GM12864 (cell line): ENCODE data around the gene ZNF598.
A peak's percentile ranks its signal among the peaks of the same experiment; 100 is the strongest.
"Not testable (repeated sequence)": the region's sequence is repeated elsewhere in the genome, so short reads cannot be mapped to it uniquely, and the experiment has no call there.

Source experiments
- DNase-seq: peaks from one replicate; pipeline ENCODE4 v3.0.0-alpha.2; 2011; ENCODE audit warnings: low read depth
- H3K4me3 ChIP-seq: 2 replicates; pipeline ENCODE4 v1.5.1; 2011; ENCODE audit warnings: mild to moderate bottlenecking, low read depth, low read length, control low read depth
- CTCF ChIP-seq: IDR thresholded peaks from 2 replicates; pipeline ENCODE4 v1.5.1; 2011; ENCODE audit warnings: low read depth, mild to moderate bottlenecking, moderate library complexity, low read length, control low read depth, inconsistent platforms; ENCODE audit errors: missing control alignments

The ZNF598 gene

DNA sequence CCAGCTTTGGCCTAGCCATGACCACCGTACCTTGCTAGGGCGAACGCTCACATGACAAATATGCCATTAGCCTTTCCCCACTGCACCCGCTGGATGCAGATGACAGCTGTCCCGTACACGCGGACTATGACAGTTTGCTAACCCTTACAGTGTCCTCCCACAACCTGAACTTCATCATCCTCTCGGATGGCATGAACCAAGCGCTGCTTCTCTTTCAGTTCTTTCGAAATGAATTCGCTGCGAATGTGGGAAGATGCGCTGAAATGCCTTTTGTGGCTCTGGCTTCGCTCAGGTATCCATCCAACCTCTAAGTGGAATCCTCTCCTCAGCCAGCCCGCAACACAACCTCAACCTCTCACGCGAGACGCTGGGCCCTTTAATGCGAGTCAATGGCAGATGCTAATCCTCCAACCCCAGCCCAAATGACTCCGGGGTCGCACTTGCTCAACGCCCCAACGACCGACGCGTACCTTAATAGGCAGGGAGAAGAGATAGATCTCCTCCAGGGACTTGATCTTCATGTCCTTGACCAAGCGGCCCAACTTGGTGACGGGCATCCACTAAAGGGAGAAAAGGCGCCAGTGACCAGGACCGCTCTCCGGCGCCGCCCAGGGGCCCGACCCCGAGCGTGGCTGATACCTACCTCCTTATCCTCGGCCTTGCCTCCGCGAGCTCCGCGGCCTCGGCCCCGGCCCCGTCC is 45.7 kb downstream of the ZNF598 start:
- peak; percentile 27 for TF ChIP-seq CTCF
- peak overlapping the region; percentile 72 for H3K4me3 ChIP-seq
- DNase-seq, result no peak

GRCh38 chr16:1962161-1963153 is 47.2 kb downstream of the ZNF598 start:
- not testable (repeated sequence) for DNase-seq
- peak overlapping the region; percentile 72 for H3K4me3 ChIP-seq

- peak overlapping the region; percentile 35 for H3K4me3 ChIP-seq
- DNase-seq, result no peak
- TF ChIP-seq CTCF, result no peak
Measured at GRCh38 chr16:1961651-1962067, 48.0 kb downstream of the ZNF598 start.

DNA sequence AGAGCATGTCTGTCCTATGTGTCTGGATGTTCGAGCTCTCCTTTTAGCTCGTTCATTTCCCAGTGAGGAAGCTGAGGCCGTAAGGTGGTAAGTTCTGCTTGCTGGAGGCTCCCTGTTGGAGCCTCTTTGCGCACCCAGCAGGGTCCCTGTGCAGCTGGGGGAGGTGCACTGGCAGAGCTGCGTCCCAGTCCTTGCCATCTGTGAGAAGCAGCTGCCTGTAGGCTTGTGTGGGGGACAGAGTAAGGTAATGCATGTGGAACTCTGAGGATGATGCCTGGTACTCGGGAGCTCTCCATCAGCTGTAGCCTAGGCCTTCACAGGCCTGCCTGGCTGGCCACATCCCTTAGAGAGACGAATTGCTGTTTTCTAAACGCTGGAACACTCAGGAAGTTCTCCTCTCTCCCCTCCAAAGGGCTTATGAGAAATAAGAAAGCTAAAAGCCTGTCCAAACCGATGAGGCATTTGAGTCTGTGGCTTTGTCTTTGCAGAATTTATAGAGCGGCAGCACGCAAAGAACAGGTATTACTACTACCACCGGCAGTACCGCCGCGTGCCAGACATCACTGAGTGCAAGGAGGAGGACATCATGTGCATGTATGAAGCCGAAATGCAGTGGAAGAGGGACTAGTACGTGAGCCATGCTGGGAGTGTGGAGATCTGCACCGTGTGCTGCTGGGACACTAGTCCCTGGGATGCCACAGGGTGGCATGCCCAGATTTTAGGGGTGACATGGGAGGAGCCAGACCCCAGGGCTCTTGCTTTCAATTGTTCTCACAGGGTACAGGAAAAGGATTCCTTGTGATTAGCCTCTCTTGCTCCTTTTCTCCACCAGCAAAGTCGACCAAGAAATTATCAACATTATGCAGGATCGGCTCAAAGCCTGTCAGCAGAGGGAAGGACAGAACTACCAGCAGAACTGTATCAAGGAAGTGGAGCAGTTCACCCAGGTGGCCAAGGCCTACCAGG is 48.7 kb downstream of the ZNF598 start:
- TF ChIP-seq CTCF, result no peak
- peak overlapping the region; percentile 95 for H3K4me3 ChIP-seq
- no peak for DNase-seq

DNA sequence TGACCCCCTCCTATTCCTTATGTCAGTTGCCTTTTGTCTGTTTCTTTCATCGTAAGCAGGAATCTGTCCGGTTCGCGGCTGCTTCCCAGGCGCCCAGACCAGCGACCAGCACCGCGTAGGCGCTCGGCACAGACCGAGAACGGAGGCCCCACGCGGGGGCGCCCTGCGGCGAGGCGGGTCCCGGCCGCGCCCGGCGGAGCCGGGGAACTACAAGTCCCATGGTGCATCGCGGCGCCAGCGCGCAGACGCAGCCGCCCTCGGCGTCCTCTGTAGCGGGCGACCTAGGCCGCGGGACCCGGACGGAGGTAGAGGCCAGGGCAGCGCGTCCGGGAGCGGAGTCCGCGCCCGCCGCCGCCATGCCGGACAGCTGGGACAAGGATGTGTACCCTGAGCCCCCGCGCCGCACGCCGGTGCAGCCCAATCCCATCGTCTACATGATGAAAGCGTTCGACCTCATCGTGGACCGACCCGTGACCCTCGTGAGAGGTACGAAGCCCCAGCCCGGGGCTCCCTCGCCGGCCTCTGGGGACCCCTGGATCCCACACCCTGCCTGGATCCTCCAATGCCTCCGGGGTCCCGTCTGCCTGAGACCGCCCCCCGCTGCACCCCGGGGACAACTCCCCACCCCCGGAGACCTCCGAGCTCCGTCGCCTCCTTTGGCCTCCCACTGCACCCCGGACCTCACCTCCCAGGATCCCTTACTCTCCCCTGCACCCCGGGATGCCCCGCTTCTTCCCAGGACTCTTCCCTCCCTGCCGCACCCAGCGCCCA is 50.2 kb downstream of the ZNF598 start, which contains the start of gene NDUFB10:
Gene NDUFB10 (plus strand): TSS at position 270 of the 771 bp plus-strand sequence. CDS start 87 bp downstream, at position 357.
- H3K4me3 ChIP-seq, result peak within 1 kb of the TSS; percentile 95
- TF ChIP-seq CTCF, result peak; percentile 72
- no peak for DNase-seq

DNA sequence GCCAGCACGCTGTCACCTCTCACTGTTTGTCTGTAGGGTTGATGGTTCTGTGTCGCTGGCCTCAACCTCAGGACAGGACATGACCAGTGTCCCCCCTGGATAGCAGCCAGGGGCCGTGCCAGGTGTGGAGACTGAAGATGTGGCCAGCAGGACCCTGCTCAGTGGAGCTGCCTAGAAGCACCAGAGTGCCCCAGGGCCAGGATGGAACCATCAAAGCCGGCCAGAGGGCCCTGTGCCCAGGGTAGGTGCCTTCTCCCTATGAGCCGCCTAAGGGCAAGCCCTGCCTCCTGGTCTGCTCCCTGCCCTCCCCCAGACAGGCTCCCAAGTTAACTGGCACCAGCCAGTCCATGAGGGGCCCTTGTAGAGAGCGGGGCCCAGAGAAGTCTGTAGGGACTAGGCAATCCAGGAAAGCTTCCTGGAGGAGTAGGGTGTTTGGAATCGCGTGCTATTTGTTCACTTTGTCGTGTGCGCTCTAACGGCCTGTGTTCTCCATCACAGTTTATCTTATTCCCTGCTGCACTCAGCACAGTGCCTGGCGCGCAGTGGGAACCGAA is 50.8 kb downstream of the ZNF598 start:
- no peak overlapping the region for H3K4me3 ChIP-seq
- no peak for TF ChIP-seq CTCF
- DNase-seq, result no peak

- DNase-seq, H3K4me3 ChIP-seq: not testable (repeated sequence)
Measured at GRCh38 chr16:1958143-1958491, 51.5 kb downstream of the ZNF598 start.

DNA sequence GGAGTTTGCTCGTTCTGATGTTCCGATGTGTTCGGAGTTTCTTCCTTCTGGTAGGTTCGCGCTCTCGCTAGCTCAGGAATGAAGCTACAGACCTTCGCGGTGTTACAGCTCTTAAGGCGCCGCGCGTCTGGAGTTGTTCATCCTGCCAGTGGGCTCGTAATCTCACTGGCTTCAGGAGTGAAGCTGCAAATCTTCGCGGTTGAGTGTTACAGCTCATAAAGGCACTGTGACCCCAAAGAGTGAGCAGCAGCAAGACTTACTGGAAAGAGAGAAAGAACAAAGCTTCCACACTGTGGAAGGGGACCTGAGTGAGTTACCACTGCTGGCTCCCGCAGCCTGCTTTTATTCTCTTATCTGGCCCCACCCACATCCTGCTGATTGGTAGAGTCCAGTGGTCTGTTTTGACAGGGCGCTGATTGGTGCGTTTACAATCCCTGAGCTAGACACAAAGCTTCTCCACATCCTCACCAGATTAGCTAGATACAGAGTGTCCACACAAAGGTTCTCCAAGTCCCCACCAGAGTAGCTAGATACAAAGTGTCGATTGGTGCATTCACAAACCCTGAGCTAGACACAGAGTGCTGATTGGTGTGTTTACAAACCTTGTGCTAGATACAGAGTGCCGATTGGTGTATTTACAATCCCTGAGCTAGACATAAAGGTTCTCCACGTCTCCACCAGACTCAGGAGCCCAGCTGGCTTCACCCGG is 52.0 kb downstream of the ZNF598 start:
- DNase-seq, H3K4me3 ChIP-seq: not testable (repeated sequence)
